ENCODE results near the gene GKN2.

DNA sequence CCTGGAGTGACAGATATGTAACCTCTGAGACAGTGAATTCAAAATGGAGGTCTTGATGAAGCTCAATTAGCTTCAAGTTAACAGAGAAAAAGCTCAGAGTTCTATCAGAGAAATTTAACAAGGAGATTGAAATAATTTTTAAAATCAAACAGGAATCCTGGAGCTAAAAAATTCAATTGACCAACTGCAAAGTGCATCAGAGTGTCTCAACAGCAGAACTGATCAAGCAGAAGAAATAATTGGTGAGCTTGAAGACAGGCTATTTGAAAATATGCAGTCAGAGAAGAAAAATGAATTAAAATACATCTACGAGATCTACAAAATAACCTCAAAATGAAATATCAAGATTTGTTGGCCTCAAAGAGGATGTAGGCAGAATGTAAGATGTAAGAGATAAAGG is 51.1 kb downstream of the GKN2 start:
- TF ChIP-seq, protein P1, sequence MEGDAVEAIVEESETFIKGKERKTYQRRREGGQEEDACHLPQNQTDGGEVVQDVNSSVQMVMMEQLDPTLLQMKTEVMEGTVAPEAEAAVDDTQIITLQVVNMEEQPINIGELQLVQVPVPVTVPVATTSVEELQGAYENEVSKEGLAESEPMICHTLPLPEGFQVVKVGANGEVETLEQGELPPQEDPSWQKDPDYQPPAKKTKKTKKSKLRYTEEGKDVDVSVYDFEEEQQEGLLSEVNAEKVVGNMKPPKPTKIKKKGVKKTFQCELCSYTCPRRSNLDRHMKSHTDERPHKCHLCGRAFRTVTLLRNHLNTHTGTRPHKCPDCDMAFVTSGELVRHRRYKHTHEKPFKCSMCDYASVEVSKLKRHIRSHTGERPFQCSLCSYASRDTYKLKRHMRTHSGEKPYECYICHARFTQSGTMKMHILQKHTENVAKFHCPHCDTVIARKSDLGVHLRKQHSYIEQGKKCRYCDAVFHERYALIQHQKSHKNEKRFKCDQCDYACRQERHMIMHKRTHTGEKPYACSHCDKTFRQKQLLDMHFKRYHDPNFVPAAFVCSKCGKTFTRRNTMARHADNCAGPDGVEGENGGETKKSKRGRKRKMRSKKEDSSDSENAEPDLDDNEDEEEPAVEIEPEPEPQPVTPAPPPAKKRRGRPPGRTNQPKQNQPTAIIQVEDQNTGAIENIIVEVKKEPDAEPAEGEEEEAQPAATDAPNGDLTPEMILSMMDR (IDR thresholded peaks at IDR 0.05), result no peak
- TF ChIP-seq POLR2AphosphoS5 (IDR thresholded peaks at IDR 0.05), result no peak

All from stomach (tissue), 4 donors.